GM12878 (cell line): ENCODE data around the gene MB. TPM values are rescaled to one million over a fixed set of nuclear protein-coding genes. Genes with fewer than 3 reads are reported as not detected.

Experiments used
- ATAC-seq: fragments of 200-7000 bp; cut with Tn5 transposase; 3 replicates; pipeline ENCODE4 v1.9.1; 2020; ENCODE audit warnings: mild to moderate bottlenecking, moderate library complexity
- BruUV-seq: library from RNA; stranded (reverse); fragments of 400-500 nt; replicated peaks from 2 replicates; lab custom pipeline; 2021; lab: Mats Ljungman, UMichigan
- CTCF ChIA-PET: fragments of 300-600 bp; sonication (Branson Sonifier 250); formaldehyde crosslinking; extraction: SDS; loops from one replicate; lab custom pipeline; 2021; ENCODE audit warnings: inconsistent platforms; lab: Yijun Ruan, JAX
- POLR2A ChIA-PET: fragments of 350-600 bp; formaldehyde crosslinking; extraction: SDS; loops from one replicate; lab custom pipeline; 2021; ENCODE audit warnings: inconsistent platforms; lab: Charles Lee
- RAD21 ChIA-PET: fragments of 300-600 bp; sonication (Branson Sonifier 250); formaldehyde crosslinking; loops from one replicate; lab custom pipeline; 2023; ENCODE audit warnings: antibody characterized with exemption; ENCODE audit not compliant: unreplicated experiment; lab: Charles Lee
- SMC1A ChIA-PET: fragments of 300-600 bp; sonication (Branson Sonifier 250); formaldehyde crosslinking; loops from one replicate; lab custom pipeline; 2023; ENCODE audit not compliant: unreplicated experiment, uncharacterized antibody; lab: Charles Lee
- DNase-seq: peaks from one replicate; pipeline ENCODE4 v3.0.0-alpha.2; 2011; ENCODE audit warnings: low read depth, low spot score
- FAIRE-seq: peaks from 3 replicates; lab custom pipeline; 2011; peaks lifted over from hg19 to GRCh38; lab: Jason Lieb, UNC
- H2AFZ ChIP-seq: 2 replicates; pipeline ENCODE4 v1.6.0; 2011; ENCODE audit warnings: low read depth, low read length, control low read depth; ENCODE audit not compliant: control insufficient read depth
- H3K27ac ChIP-seq: 2 replicates; pipeline ENCODE4 v1.5.1; 2011; ENCODE audit warnings: control low read depth; ENCODE audit not compliant: control insufficient read depth, insufficient read depth
- H3K27me3 ChIP-seq, 2 experiments: replicated peaks in 1 of 2; 2 replicates each; pipeline versions ENCODE4 v1.6.0 to v1.6.1; 2011; ENCODE audit warnings: low read length in 1 of 2; ENCODE audit not compliant: control insufficient read depth in 2 of 2, insufficient read depth in 2 of 2
- H3K36me3 ChIP-seq, 2 experiments: 2 replicates each; pipeline ENCODE4 v1.5.1; 2011; ENCODE audit warnings: low read length in 1 of 2; ENCODE audit not compliant: control insufficient read depth in 2 of 2, insufficient read depth in 2 of 2
- H3K4me1 ChIP-seq: 2 replicates; pipeline ENCODE4 v1.6.1; 2011; ENCODE audit warnings: mild to moderate bottlenecking, low read length, moderate library complexity, mixed read lengths; ENCODE audit not compliant: control insufficient read depth, insufficient read depth
- H3K4me2 ChIP-seq: 2 replicates; pipeline ENCODE4 v1.6.0; 2011; ENCODE audit warnings: control low read depth; ENCODE audit not compliant: control insufficient read depth, insufficient read depth
- H3K4me3 ChIP-seq: fragments of 200-600 bp; sonication (generic); 2 replicates; pipeline ENCODE4 v1.5.1; 2016
- H3K79me2 ChIP-seq: 2 replicates; pipeline ENCODE4 v1.6.0; 2011; ENCODE audit warnings: low read length; ENCODE audit not compliant: control insufficient read depth, insufficient read depth
- H3K9ac ChIP-seq: 2 replicates; pipeline ENCODE4 v1.8.0; 2011; ENCODE audit warnings: low read length, control low read depth, mixed read lengths; ENCODE audit not compliant: control insufficient read depth, insufficient read depth
- H3K9me3 ChIP-seq: replicated peaks from 3 replicates; pipeline ENCODE4 v1.5.1; 2011; ENCODE audit warnings: mild to moderate bottlenecking, low read length; ENCODE audit not compliant: control insufficient read depth, insufficient read depth
- H4K20me1 ChIP-seq: 2 replicates; pipeline ENCODE4 v1.6.0; 2011; ENCODE audit not compliant: control insufficient read depth, insufficient read depth
- CBX5 ChIP-seq: sonication (generic); IDR thresholded peaks from 2 replicates; pipeline ENCODE4 v1.6.1; 2016; ENCODE audit warnings: low read depth, moderate library complexity, mild to moderate bottlenecking, inconsistent platforms
- CEBPB ChIP-seq, 2 experiments: fragments of 150-350 bp in 1 of 2; IDR thresholded peaks; 2 replicates each; pipeline ENCODE4 v1.6.1; 2012 to 2014; ENCODE audit warnings: low read depth in 2 of 2, low read length in 2 of 2, borderline replicate concordance in 1 of 2, inconsistent platforms in 1 of 2
- CREB1 ChIP-seq: IDR thresholded peaks from 2 replicates; pipeline ENCODE4 v1.6.1; 2012; ENCODE audit warnings: low read depth, mild to moderate bottlenecking, inconsistent platforms
- DPF2 ChIP-seq: fragments of 450-650 bp; IDR thresholded peaks from 2 replicates; pipeline ENCODE4 v1.6.1; 2017; ENCODE audit warnings: mild to moderate bottlenecking
- EP300 ChIP-seq, 2 experiments: fragments of 150-350 bp in 1 of 2; IDR thresholded peaks; 2 replicates each; pipeline ENCODE4 v1.6.1; 2011 to 2012; ENCODE audit warnings: low read depth in 2 of 2, low read length in 2 of 2, borderline replicate concordance in 1 of 2, improper control_type of control experiment in 1 of 2, inconsistent platforms in 1 of 2; ENCODE audit not compliant: control insufficient read depth in 1 of 2
- GABPA ChIP-seq: IDR thresholded peaks from 2 replicates; pipeline ENCODE4 v1.6.1; 2014; ENCODE audit warnings: antibody characterized with exemption, low read depth, mild to moderate bottlenecking, inconsistent platforms
- KLF5 ChIP-seq: fragments of 450-650 bp; IDR thresholded peaks from 2 replicates; pipeline ENCODE4 v1.6.1; 2014; ENCODE audit warnings: mild to moderate bottlenecking; ENCODE audit not compliant: partially characterized antibody
- MEF2B ChIP-seq: fragments of 450-650 bp; IDR thresholded peaks from 2 replicates; pipeline ENCODE4 v1.6.1; 2018; ENCODE audit warnings: mild to moderate bottlenecking, moderate library complexity; ENCODE audit not compliant: partially characterized antibody, poor library complexity, severe bottlenecking
- NR2C2 ChIP-seq: IDR thresholded peaks from 2 replicates; pipeline ENCODE4 v1.6.1; 2011; ENCODE audit warnings: borderline replicate concordance, low read depth; ENCODE audit not compliant: control insufficient read depth, insufficient read length
- NRF1 ChIP-seq: conservative IDR thresholded peaks from 2 replicates; pipeline ENCODE4 v1.6.1; 2011; ENCODE audit warnings: mild to moderate bottlenecking, low read depth, low read length, improper control_type of control experiment
- SIN3A ChIP-seq: IDR thresholded peaks from 2 replicates; pipeline ENCODE4 v1.6.1; 2012; ENCODE audit warnings: low read depth, low read length, improper control_type of control experiment
- SIX5 ChIP-seq: IDR thresholded peaks from 2 replicates; pipeline ENCODE4 v1.6.1; 2011; ENCODE audit warnings: mild to moderate bottlenecking, low read depth, low read length, moderate library complexity; ENCODE audit not compliant: severe bottlenecking
- SREBF2 ChIP-seq: IDR thresholded peaks from 2 replicates; pipeline ENCODE4 v1.6.1; 2012; ENCODE audit warnings: mild to moderate bottlenecking, low read length
- WRNIP1 ChIP-seq: IDR thresholded peaks from 2 replicates; pipeline ENCODE4 v1.6.1; 2011; ENCODE audit warnings: low read depth, low read length, improper control_type of control experiment, borderline replicate concordance
- YY1 ChIP-seq: IDR thresholded peaks from 2 replicates; pipeline ENCODE4 v1.6.1; 2011; ENCODE audit warnings: low read depth, mild to moderate bottlenecking, low read length
- ZNF384 ChIP-seq: IDR thresholded peaks from 2 replicates; pipeline ENCODE4 v1.6.1; 2012; ENCODE audit warnings: low read depth, mild to moderate bottlenecking, low read length, improper control_type of control experiment, borderline replicate concordance
- ZZZ3 ChIP-seq: IDR thresholded peaks from 2 replicates; pipeline ENCODE4 v1.6.1; 2011; ENCODE audit warnings: low read depth; ENCODE audit not compliant: control insufficient read depth, insufficient read length
- WGBS: methylation state at CpG from one replicate; pipeline ENCODE4 v1.1.6; 2016; ENCODE audit warnings: low lambda C conversion rate; ENCODE audit not compliant: insufficient replicate concordance, insufficient coverage; ENCODE audit errors: missing lambda C conversion rate; 5-methylcytosine and 5-hydroxymethylcytosine counted together
- in situ Hi-C: fragments of 300-500 bp; cut with MboI; formaldehyde crosslinking; loops from 9 replicates; pipeline ENCODE4 v1.14.3; 2018; ENCODE audit warnings: mixed read lengths
- intact Hi-C: fragments of 100-400 bp; cut with micrococcal nuclease; formaldehyde crosslinking; loops from one replicate; pipeline ENCODE4 v1.14.2; 2022; ENCODE audit not compliant: unreplicated experiment
- polyA plus RNA-seq, 11 experiments: library from polyadenylated mRNA; depleted of rRNA in 4 of 11; unstranded in 6 of 11; stranded (reverse) in 5 of 11; fragments of >200 nt; fragmentation: Nextera tagmentation in 4 of 11; fragmentation: Illumina TruSeq in 1 of 11; extraction: Ambion mirVana in 4 of 11; extraction: Trizol in 1 of 11; gene quantifications; 1 replicate in 1 of 11; 2 replicates in 10 of 11; pipeline versions ENCODE4 v1.2.1 to v1.2.3, GENCODE V29; 2011 to 2016; ENCODE audit warnings: inconsistent platforms in 2 of 11, missing spikeins in 2 of 11, low read depth in 1 of 11
- total RNA-seq, 4 experiments: library from RNA; depleted of rRNA in 3 of 4; stranded (reverse); fragments of >200 nt in 3 of 4; fragmentation: Illumina TruSeq in 1 of 4; extraction: Trizol in 1 of 4; gene quantifications; 2 replicates each; pipeline versions ENCODE4 v1.2.1 to v1.2.3, GENCODE V29; 2013 to 2021
- TF ChIP-seq, protein P1 (sequence below): IDR thresholded peaks from 2 replicates; pipeline ENCODE4 v1.6.1; 2012; ENCODE audit warnings: mild to moderate bottlenecking, low read depth, low read length
- TF ChIP-seq, protein P2 (sequence below): IDR thresholded peaks from 2 replicates; pipeline ENCODE4 v1.6.1; 2011; ENCODE audit warnings: borderline replicate concordance, low read depth, mild to moderate bottlenecking, moderate library complexity, mixed read lengths, low read length; ENCODE audit not compliant: insufficient read depth; ENCODE audit errors: extremely low read length

Gene MB
- total and polyA plus RNA-seq, 10 of the 15 experiments (the other 5 are each of a cell fraction or from before 2014, with no cell fraction given): 0.09 to 0.41 (median 0.23) TPM; not detected in 3

DNA sequence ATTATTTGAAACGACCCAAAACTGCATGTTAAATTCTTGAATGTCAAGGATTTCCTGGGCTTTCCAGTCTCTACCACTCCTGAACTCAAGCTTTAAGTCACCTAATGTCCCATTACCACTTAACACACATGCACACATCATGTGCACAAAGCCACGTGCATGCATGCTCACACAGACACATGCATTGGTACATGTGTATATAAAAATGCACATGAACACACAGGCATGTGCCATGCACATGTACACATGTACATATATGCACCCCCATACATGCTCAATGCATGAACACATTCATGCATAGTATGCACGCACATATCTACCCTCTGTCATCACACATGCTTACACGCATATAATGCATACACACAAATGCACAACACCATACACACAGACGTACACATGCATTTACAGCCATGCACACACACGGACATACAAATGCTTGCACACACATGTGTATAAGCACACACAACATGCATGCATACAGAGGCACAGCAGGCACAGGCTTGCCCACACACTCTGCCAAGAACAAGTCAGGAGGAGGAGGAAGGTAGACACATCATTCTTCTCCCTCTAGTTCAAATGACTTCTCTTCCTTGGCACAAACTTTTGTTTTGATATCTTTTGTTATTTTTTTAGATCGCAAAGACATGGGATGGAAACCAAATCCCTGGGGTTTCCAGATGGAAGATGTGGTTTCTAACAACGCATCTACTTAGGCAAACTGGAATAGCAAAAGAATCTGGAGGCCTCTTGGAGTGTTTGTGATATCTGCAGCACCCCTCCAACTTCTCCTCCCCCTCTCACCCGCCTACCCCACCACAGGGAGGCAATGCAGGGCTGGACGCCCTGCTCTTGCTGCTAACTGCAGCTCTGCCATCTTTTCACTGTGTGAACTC, 51.9 kb downstream of the MB start:
- BruUV-seq: no TSS peak
- peaks cover 0 to 6% of the 10 kb centered on the region in 2 experiments; a peak in 3 of 4 replicates for H3K27me3 ChIP-seq
- FAIRE-seq: no peak
- WGBS: 25% methylated on average over 10 of the region's 10 CpGs
- DNase-seq: no peak
- ChIA-PET SMC1A (no interaction called here), POLR2A (interaction anchor here (0.6 kb wide), 1 partner anchor 443 kb away, joined by 6 read pairs; no protein-coding TSS in a partner anchor), RAD21 (no interaction called here), CTCF (interaction anchor here (0.7 to 1.0 kb wide), 2 partner anchors 23 to 214 kb away, joined by 3 read pairs; no protein-coding TSS in a partner anchor)
- H2AFZ ChIP-seq: no peak overlapping the region
- intact Hi-C loops: no loop called here
- H3K9ac ChIP-seq: no peak overlapping the region
- H3K9me3 ChIP-seq: no peaks in the 10 kb centered on the region
- no peak overlapping the region for H3K4me2 ChIP-seq
- no peak for ATAC-seq
- no peak overlapping the region for H3K27ac ChIP-seq
- TF ChIP-seq KLF5 (no peak), CBX5 (no peak), CEBPB (IDR thresholded peaks at IDR 0.05; ENCODE audit: borderline replicate concordance in 1 of 2, low read depth in 2 of 2, low read length in 2 of 2) (no peak), MEF2B (no peak), GABPA (no peak), SREBF2 (no peak), WRNIP1 (no peak), ZZZ3 (no peak), SIN3A (no peak), EP300 (IDR thresholded peaks at IDR 0.05; ENCODE audit: borderline replicate concordance in 1 of 2, control insufficient read depth in 1 of 2, low read depth in 2 of 2, low read length in 2 of 2) (no peak), NRF1 (no peak), YY1 (no peak), NR2C2 (no peak), CREB1 (no peak), ZNF384 (no peak), DPF2 (no peak), SIX5 (no peak)
- TF ChIP-seq, protein P1, sequence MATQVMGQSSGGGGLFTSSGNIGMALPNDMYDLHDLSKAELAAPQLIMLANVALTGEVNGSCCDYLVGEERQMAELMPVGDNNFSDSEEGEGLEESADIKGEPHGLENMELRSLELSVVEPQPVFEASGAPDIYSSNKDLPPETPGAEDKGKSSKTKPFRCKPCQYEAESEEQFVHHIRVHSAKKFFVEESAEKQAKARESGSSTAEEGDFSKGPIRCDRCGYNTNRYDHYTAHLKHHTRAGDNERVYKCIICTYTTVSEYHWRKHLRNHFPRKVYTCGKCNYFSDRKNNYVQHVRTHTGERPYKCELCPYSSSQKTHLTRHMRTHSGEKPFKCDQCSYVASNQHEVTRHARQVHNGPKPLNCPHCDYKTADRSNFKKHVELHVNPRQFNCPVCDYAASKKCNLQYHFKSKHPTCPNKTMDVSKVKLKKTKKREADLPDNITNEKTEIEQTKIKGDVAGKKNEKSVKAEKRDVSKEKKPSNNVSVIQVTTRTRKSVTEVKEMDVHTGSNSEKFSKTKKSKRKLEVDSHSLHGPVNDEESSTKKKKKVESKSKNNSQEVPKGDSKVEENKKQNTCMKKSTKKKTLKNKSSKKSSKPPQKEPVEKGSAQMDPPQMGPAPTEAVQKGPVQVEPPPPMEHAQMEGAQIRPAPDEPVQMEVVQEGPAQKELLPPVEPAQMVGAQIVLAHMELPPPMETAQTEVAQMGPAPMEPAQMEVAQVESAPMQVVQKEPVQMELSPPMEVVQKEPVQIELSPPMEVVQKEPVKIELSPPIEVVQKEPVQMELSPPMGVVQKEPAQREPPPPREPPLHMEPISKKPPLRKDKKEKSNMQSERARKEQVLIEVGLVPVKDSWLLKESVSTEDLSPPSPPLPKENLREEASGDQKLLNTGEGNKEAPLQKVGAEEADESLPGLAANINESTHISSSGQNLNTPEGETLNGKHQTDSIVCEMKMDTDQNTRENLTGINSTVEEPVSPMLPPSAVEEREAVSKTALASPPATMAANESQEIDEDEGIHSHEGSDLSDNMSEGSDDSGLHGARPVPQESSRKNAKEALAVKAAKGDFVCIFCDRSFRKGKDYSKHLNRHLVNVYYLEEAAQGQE: no peak
- TF ChIP-seq, protein P2, sequence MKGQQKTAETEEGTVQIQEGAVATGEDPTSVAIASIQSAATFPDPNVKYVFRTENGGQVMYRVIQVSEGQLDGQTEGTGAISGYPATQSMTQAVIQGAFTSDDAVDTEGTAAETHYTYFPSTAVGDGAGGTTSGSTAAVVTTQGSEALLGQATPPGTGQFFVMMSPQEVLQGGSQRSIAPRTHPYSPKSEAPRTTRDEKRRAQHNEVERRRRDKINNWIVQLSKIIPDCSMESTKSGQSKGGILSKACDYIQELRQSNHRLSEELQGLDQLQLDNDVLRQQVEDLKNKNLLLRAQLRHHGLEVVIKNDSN: no peak
- H3K79me2 ChIP-seq: no peaks in the 10 kb centered on the region
- no peaks in the 10 kb centered on the region for H3K4me1 ChIP-seq
- in situ Hi-C loops: no loop called here
- H3K36me3 ChIP-seq: no peaks in the 10 kb centered on the region
- no peak overlapping the region for H3K4me3 ChIP-seq
- no peaks in the 10 kb centered on the region for H4K20me1 ChIP-seq
